DOHH2 (cell line): ENCODE results near the gene GYG2.
"Not testable (repeated sequence)": the region's sequence is repeated elsewhere in the genome, so short reads cannot be mapped to it uniquely, and the experiment has no call there.

ENCODE experiments used
- H3F3A ChIP-seq: fragments of 200-600 bp; sonication (generic), shearing (Covaris generic); 2 replicates; pipeline ENCODE4 v1.6.0; 2016; ENCODE audit warnings: antibody characterized with exemption, mild to moderate bottlenecking; ENCODE audit not compliant: control insufficient read depth, insufficient read depth
- H3K27ac ChIP-seq: fragments of 200-600 bp; sonication (generic); 2 replicates; pipeline ENCODE4 v1.5.1; 2014; ENCODE audit warnings: low read depth, mild to moderate bottlenecking, low read length, moderate library complexity
- H3K27me3 ChIP-seq: fragments of 200-600 bp; sonication (generic); 2 replicates; pipeline ENCODE4 v1.6.1; 2014; ENCODE audit warnings: mild to moderate bottlenecking, low read length, mixed read lengths; ENCODE audit not compliant: control insufficient read depth
- H3K36me3 ChIP-seq: fragments of 200-600 bp; sonication (generic); 2 replicates; pipeline ENCODE4 v1.6.1; 2014; ENCODE audit warnings: mild to moderate bottlenecking, low read length, moderate library complexity, mixed read lengths; ENCODE audit not compliant: control insufficient read depth
- H3K4me1 ChIP-seq: fragments of 200-600 bp; sonication (generic); 2 replicates; pipeline ENCODE4 v1.6.1; 2014; ENCODE audit warnings: mild to moderate bottlenecking, low read length, mixed read lengths; ENCODE audit not compliant: control insufficient read depth
- H3K4me2 ChIP-seq: fragments of 200-600 bp; sonication (generic); 2 replicates; pipeline ENCODE4 v1.6.0; 2014; ENCODE audit warnings: mild to moderate bottlenecking, low read length, moderate library complexity
- H3K4me3 ChIP-seq: fragments of 200-600 bp; sonication (generic); 2 replicates; pipeline ENCODE4 v1.5.1; 2014; ENCODE audit warnings: mild to moderate bottlenecking, low read length, mixed read lengths
- H3K79me2 ChIP-seq: fragments of 200-600 bp; sonication (generic); 2 replicates; pipeline ENCODE4 v1.6.1; 2014; ENCODE audit warnings: mild to moderate bottlenecking, low read length, mixed read lengths; ENCODE audit not compliant: control insufficient read depth
- H3K9me2 ChIP-seq: fragments of 200-600 bp; sonication (generic); replicated peaks from 2 replicates; pipeline ENCODE4 v1.6.1; 2014; ENCODE audit warnings: mild to moderate bottlenecking, low read length, mixed read lengths; ENCODE audit not compliant: control insufficient read depth
- H3K9me3 ChIP-seq: fragments of 200-600 bp; sonication (generic); 2 replicates; pipeline ENCODE4 v1.6.1; 2014; ENCODE audit warnings: antibody characterized with exemption, low read length, mixed read lengths; ENCODE audit not compliant: control insufficient read depth, insufficient read depth
- H4K20me1 ChIP-seq: fragments of 200-600 bp; sonication (generic); 2 replicates; pipeline ENCODE4 v1.6.0; 2014; ENCODE audit warnings: low read depth, mild to moderate bottlenecking, antibody characterized with exemption, low read length, moderate library complexity; ENCODE audit not compliant: control insufficient read depth, insufficient read depth
- EZH2phosphoT487 ChIP-seq: fragments of 200-600 bp; sonication (generic); IDR thresholded peaks from 2 replicates; pipeline ENCODE4 v1.6.1; 2017; ENCODE audit warnings: borderline replicate concordance, mild to moderate bottlenecking, antibody characterized with exemption, low read length, moderate library complexity, mixed read lengths
- TF ChIP-seq, protein P1 (sequence below): fragments of 200-600 bp; sonication (generic); IDR thresholded peaks from one replicate; pipeline ENCODE4 v1.5.1; 2014; ENCODE audit warnings: antibody characterized with exemption, mild to moderate bottlenecking, low read depth, low read length; ENCODE audit not compliant: poor library complexity, severe bottlenecking

GYG2 gene

GRCh38 chrX:2804858-2805257 is 23.9 kb upstream of the GYG2 start:
- not testable (repeated sequence) for H3K9me2 ChIP-seq, H3F3A ChIP-seq, H3K79me2 ChIP-seq, H3K9me3 ChIP-seq, H3K27me3 ChIP-seq, H3K4me1 ChIP-seq, H3K36me3 ChIP-seq, H3K4me3 ChIP-seq, H3K4me2 ChIP-seq, H4K20me1 ChIP-seq, H3K27ac ChIP-seq

GRCh38 chrX:2811271-2811670 is 17.5 kb upstream of the GYG2 start:
- no peak for TF ChIP-seq EZH2phosphoT487
- TF ChIP-seq, protein P1, sequence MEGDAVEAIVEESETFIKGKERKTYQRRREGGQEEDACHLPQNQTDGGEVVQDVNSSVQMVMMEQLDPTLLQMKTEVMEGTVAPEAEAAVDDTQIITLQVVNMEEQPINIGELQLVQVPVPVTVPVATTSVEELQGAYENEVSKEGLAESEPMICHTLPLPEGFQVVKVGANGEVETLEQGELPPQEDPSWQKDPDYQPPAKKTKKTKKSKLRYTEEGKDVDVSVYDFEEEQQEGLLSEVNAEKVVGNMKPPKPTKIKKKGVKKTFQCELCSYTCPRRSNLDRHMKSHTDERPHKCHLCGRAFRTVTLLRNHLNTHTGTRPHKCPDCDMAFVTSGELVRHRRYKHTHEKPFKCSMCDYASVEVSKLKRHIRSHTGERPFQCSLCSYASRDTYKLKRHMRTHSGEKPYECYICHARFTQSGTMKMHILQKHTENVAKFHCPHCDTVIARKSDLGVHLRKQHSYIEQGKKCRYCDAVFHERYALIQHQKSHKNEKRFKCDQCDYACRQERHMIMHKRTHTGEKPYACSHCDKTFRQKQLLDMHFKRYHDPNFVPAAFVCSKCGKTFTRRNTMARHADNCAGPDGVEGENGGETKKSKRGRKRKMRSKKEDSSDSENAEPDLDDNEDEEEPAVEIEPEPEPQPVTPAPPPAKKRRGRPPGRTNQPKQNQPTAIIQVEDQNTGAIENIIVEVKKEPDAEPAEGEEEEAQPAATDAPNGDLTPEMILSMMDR: no peak
- Histone ChIP-seq H3K9me2 (no peaks in the 10 kb centered on the region), H4K20me1 (no peaks in the 10 kb centered on the region), H3K36me3 (no peaks in the 10 kb centered on the region), H3K79me2 (no peaks in the 10 kb centered on the region), H3K27ac (no peak overlapping the region), H3F3A (no peaks in the 10 kb centered on the region), H3K27me3 (no peaks in the 10 kb centered on the region), H3K4me2 (no peak overlapping the region), H3K9me3 (no peaks in the 10 kb centered on the region), H3K4me3 (no peak overlapping the region), H3K4me1 (no peaks in the 10 kb centered on the region)

- not testable (repeated sequence) for H3K4me3 ChIP-seq, H3K36me3 ChIP-seq, H4K20me1 ChIP-seq, H3K79me2 ChIP-seq, H3K9me3 ChIP-seq, H3K4me1 ChIP-seq, H3F3A ChIP-seq, H3K9me2 ChIP-seq, H3K27me3 ChIP-seq, H3K27ac ChIP-seq
- peak overlapping the region; percentile 41 for H3K4me2 ChIP-seq
- TF ChIP-seq, protein P1: peak; percentile 45
Observed at GRCh38 chrX:2812161-2812907, 16.4 kb upstream of the GYG2 start.

GRCh38 chrX:2817036-2817435 is 11.7 kb upstream of the GYG2 start:
- H3K4me1 ChIP-seq: no peaks in the 10 kb centered on the region

More at GRCh38 chrX:2817036-2817435, 11.7 kb upstream of the GYG2 start:
- H3F3A ChIP-seq: no peaks in the 10 kb centered on the region
- no peaks in the 10 kb centered on the region for H3K36me3 ChIP-seq
- H3K27ac ChIP-seq: no peak overlapping the region
- no peaks in the 10 kb centered on the region for H3K79me2 ChIP-seq
- H3K9me2 ChIP-seq: no peaks in the 10 kb centered on the region
- H3K4me3 ChIP-seq: no peak overlapping the region
- no peaks in the 10 kb centered on the region for H4K20me1 ChIP-seq
- H3K9me3 ChIP-seq: no peaks in the 10 kb centered on the region
- H3K4me2 ChIP-seq: no peak overlapping the region
- TF ChIP-seq, protein P1: no peak
- no peak for TF ChIP-seq EZH2phosphoT487
- no peaks in the 10 kb centered on the region for H3K27me3 ChIP-seq
